ENCODE data around the gene DENND1A.

Gene DENND1A

GRCh38 chr9:123604861-123605260, 325.1 kb downstream of the DENND1A start:
- no peak for DNase-seq

GRCh38 chr9:123601828-123602227, 328.1 kb downstream of the DENND1A start:
- no peak for DNase-seq

GRCh38 chr9:123599781-123600180, 330.1 kb downstream of the DENND1A start:
- DNase-seq: no peak

- no peak for DNase-seq
Observed at GRCh38 chr9:123597876-123598556, 331.9 kb downstream of the DENND1A start.

- DNase-seq: no peak
Observed at GRCh38 chr9:123597048-123597447, 332.9 kb downstream of the DENND1A start.

- DNase-seq: no peak
Observed at GRCh38 chr9:123591283-123591682, 338.6 kb downstream of the DENND1A start.

- DNase-seq: no peak
Observed at GRCh38 chr9:123590499-123590898, 339.4 kb downstream of the DENND1A start.

- no peak for DNase-seq
Observed at GRCh38 chr9:123589361-123590239, 340.3 kb downstream of the DENND1A start.

- DNase-seq: no peak
Observed at GRCh38 chr9:123586275-123586674, 343.7 kb downstream of the DENND1A start.

- DNase-seq: no peak
Observed at GRCh38 chr9:123584202-123585176, 345.4 kb downstream of the DENND1A start.

- no peak for DNase-seq
Observed at GRCh38 chr9:123583646-123584045, 346.3 kb downstream of the DENND1A start.

GRCh38 chr9:123571240-123571639, 358.7 kb downstream of the DENND1A start:
- no peak for DNase-seq

- DNase-seq: no peak
Observed at GRCh38 chr9:123568691-123569688, 360.9 kb downstream of the DENND1A start.

- DNase-seq: no peak
Observed at GRCh38 chr9:123567013-123567412, 362.9 kb downstream of the DENND1A start.

GRCh38 chr9:123564652-123565051, 365.3 kb downstream of the DENND1A start:
- DNase-seq: no peak

GRCh38 chr9:123562844-123563346, 367.0 kb downstream of the DENND1A start:
- no peak for DNase-seq

GRCh38 chr9:123561046-123561445, 368.9 kb downstream of the DENND1A start:
- DNase-seq: no peak

GRCh38 chr9:123556464-123557435, 373.2 kb downstream of the DENND1A start:
- no peak for DNase-seq

- no peak for DNase-seq
Observed at GRCh38 chr9:123555646-123556045, 374.3 kb downstream of the DENND1A start.

- no peak for DNase-seq
Observed at GRCh38 chr9:123552530-123552929, 377.4 kb downstream of the DENND1A start.
